Measurements from ENCODE around the gene LHFPL6. TPM values are rescaled to one million over a fixed set of nuclear protein-coding genes. Genes with fewer than 3 reads are reported as not detected.

Gene LHFPL6
- total and polyA plus RNA-seq, 4 donors = 22.7 to 115 (median 36.1) TPM

DNA sequence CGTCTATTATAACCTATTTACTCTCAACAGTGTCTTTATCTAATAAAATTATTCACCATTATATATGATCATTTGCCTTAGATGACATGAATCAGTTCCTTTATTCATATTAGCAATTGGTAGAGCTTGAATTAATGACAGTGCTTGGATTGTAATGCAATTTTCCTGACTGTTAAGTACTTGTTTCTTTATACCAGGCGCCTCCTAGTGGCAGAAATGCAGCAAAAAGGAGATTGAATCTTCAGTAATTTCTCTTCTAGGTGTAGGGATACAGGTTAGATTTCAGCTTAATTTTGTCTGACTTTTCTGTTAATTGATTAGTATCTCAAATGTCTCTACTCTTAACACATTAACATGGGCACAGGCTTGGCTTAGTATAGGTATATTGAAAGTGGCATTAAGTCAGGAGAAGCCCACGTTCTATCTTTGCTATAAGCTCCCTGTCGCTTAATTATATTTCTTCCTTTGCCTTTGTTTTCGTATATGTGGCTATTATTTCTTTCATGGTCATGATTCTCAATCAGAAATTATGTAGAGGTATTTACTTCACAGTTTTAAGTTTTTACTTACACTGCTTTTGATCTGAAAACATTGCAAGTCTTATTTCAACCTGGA lies 9.1 kb upstream of the LHFPL6 start:
- no peaks in the 10 kb centered on the region for H3K9me3 ChIP-seq (ENCODE audit: control insufficient read depth in 4 of 4, insufficient read depth in 3 of 4, low read length in 3 of 4)
- H3K27ac ChIP-seq (ENCODE audit: low read depth in 1 of 2, low read length in 1 of 2) = no peak overlapping the region
- ATAC-seq (ENCODE audit: insufficient read depth, low FRiP score) (peak; percentile 41), DNase-seq (peak; percentile 63 to 88 (median 84))
- H3K4me1 ChIP-seq (ENCODE audit: control insufficient read depth in 5 of 5, insufficient read depth in 5 of 5, low read length in 5 of 5) = peaks cover 0 to 1% (median 0%) of the 10 kb centered on the region in 5 donors
- whole genome bisulfite sequencing, 2 donors = 51 to 53% methylated on average over 5 of the region's 5 CpGs
- no peak overlapping the region for H3K4me3 ChIP-seq
- H3K27me3 ChIP-seq (ENCODE audit: control insufficient read depth in 3 of 3, insufficient read depth in 3 of 3, low read length in 2 of 3) = peaks cover 0 to 4% (median 0%) of the 10 kb centered on the region in 3 donors
- peak; percentile 52 for TF ChIP-seq CTCF (IDR thresholded peaks at IDR 0.05; ENCODE audit: control extremely low read depth, extremely low read depth)
- no peaks in the 10 kb centered on the region for H3K36me3 ChIP-seq (ENCODE audit: control insufficient read depth in 4 of 4, insufficient read depth in 4 of 4, low read length in 4 of 4)
- no peak overlapping the region for H3K9ac ChIP-seq (ENCODE audit: insufficient read depth in 1 of 2, low read length in 2 of 2)

DNA sequence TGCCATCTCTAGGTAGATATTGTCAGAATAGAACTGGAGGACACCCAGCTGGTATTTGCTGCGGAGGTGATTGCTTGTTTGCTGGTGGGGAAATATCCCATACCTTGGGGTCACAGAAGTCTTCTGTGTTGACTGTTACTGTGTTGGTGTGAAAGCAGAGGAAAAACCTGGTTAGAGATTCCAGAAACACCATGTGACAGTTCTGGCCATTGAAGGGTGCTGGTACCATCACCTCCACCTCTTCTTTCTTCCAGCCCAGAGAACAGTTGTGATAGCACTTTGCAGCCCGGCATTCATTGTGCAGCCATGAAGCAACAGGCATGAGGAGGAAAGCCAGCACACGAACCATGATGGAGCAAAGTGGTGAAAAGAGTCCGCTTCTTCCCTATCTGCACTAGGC lies 4.9 kb upstream of the LHFPL6 start:
- 95 to 97% methylated on average over 4 of the region's 4 CpGs for WGBS, 2 donors
- peaks cover 0 to 1% (median 0%) of the 10 kb centered on the region in 4 donors for H3K36me3 ChIP-seq (ENCODE audit: control insufficient read depth in 4 of 4, insufficient read depth in 4 of 4, low read length in 4 of 4)
- H3K4me3 ChIP-seq = no peak overlapping the region
- TF ChIP-seq CTCF (IDR thresholded peaks at IDR 0.05; ENCODE audit: control extremely low read depth, extremely low read depth) = no peak
- no peaks in the 10 kb centered on the region for H3K9me3 ChIP-seq (ENCODE audit: control insufficient read depth in 4 of 4, insufficient read depth in 3 of 4, low read length in 3 of 4)
- H3K27me3 ChIP-seq (ENCODE audit: control insufficient read depth in 3 of 3, insufficient read depth in 3 of 3, low read length in 2 of 3) = peaks cover 0 to 4% (median 0%) of the 10 kb centered on the region in 3 donors
- no peak overlapping the region for H3K9ac ChIP-seq (ENCODE audit: insufficient read depth in 1 of 2, low read length in 2 of 2)
- H3K27ac ChIP-seq (ENCODE audit: low read depth in 1 of 2, low read length in 1 of 2) = no peak overlapping the region
- H3K4me1 ChIP-seq (ENCODE audit: control insufficient read depth in 5 of 5, insufficient read depth in 5 of 5, low read length in 5 of 5) = peaks cover 0 to 7% (median 0%) of the 10 kb centered on the region in 5 donors
- no peak for ATAC-seq (ENCODE audit: insufficient read depth, low FRiP score)
- DNase-seq = no peak

DNA sequence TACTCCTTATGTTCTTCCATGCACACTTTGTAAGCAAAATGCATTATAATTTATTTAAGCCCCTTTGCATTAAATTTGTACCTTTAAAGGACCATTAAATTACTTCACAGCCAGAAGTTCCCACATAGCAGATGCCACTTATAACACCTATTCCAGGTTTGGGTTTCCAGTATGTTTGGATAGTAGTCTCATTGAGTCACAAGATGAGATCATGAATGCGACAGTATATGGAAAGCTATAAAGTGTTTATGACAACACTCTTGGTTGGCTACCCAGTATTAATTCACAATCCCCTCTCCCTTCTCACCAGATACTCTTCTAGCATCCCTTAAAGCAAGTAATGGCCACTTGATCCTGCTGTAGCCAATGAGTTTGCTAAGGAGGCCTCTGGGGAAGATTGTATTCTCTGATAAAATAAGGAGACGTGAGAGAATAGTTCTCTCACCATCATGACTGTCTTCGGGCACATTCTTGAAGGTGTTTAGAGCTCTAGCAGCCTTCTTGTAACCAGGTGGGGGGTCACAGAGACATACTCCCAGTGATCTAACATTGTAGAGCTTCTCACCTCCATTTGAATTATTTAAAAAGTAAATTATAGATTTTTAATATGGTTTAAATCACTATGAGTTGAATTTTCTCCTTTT lies 2.8 kb upstream of the LHFPL6 start:
- Histone ChIP-seq H3K27me3 (ENCODE audit: control insufficient read depth in 3 of 3, insufficient read depth in 3 of 3, low read length in 2 of 3) (peaks cover 0 to 3% (median 0%) of the 10 kb centered on the region in 3 donors), H3K27ac (ENCODE audit: low read depth in 1 of 2, low read length in 1 of 2) (no peak overlapping the region), H3K36me3 (ENCODE audit: control insufficient read depth in 4 of 4, insufficient read depth in 4 of 4, low read length in 4 of 4) (peaks cover 0 to 8% (median 0%) of the 10 kb centered on the region in 4 donors), H3K9me3 (ENCODE audit: control insufficient read depth in 4 of 4, insufficient read depth in 3 of 4, low read length in 3 of 4) (no peaks in the 10 kb centered on the region), H3K4me1 (ENCODE audit: control insufficient read depth in 5 of 5, insufficient read depth in 5 of 5, low read length in 5 of 5) (peaks cover 0 to 20% (median 3%) of the 10 kb centered on the region in 5 donors), H3K4me3 (no peak overlapping the region), H3K9ac (ENCODE audit: insufficient read depth in 1 of 2, low read length in 2 of 2) (no peak overlapping the region)
- ATAC-seq (ENCODE audit: insufficient read depth, low FRiP score) (no peak), DNase-seq (no peak)
- TF ChIP-seq CTCF (IDR thresholded peaks at IDR 0.05; ENCODE audit: control extremely low read depth, extremely low read depth) = no peak
- WGBS, 2 donors = 92 to 93% methylated on average over 3 of the region's 3 CpGs

Measured in lung (tissue), 12 donors.